Activated naive CD8-positive, alpha-beta T cell treated with anti-CD3 and anti-CD28 coated beads for 36 hours (primary cell): ENCODE data around the gene FNTB. TPM values are rescaled to one million over a fixed set of nuclear protein-coding genes. Genes with fewer than 3 reads are reported as not detected.

Source experiments
- DNase-seq: peaks from one replicate; pipeline ENCODE4 v3.0.0; 2021
- H3K27ac Mint-ChIP-seq: one replicate; pipeline ENCODE4 v1.8.0; 2022; ENCODE audit warnings: mild to moderate bottlenecking, moderate library complexity, mixed read lengths
- H3K27me3 Mint-ChIP-seq: one replicate; pipeline ENCODE4 v1.8.0; 2022; ENCODE audit warnings: mild to moderate bottlenecking, mixed read lengths
- H3K36me3 Mint-ChIP-seq: one replicate; pipeline ENCODE4 v1.8.0; 2021; ENCODE audit warnings: mild to moderate bottlenecking, mixed read lengths
- H3K4me1 Mint-ChIP-seq: one replicate; pipeline ENCODE4 v1.8.0; 2021; ENCODE audit warnings: mixed read lengths
- H3K4me3 Mint-ChIP-seq: one replicate; pipeline ENCODE4 v1.8.0; 2022; ENCODE audit warnings: mild to moderate bottlenecking, moderate library complexity, mixed read lengths
- H3K9me3 Mint-ChIP-seq: one replicate; pipeline ENCODE4 v1.8.0; 2022; ENCODE audit warnings: mixed read lengths
- total RNA-seq, 2 experiments: library from RNA; stranded (reverse); gene quantifications; one replicate each; pipeline ENCODE4 v1.2.3, GENCODE V29; 2021

FNTB gene
- total RNA-seq, 2 experiments from 2014 or later: 14.0 to 14.3 TPM

GRCh38 chr14:65065719-65066118, 79.0 kb downstream of the FNTB start:
- no peak for DNase-seq
- Mint-ChIP-seq H3K4me1 (no peaks in the 10 kb centered on the region), H3K9me3 (no peaks in the 10 kb centered on the region), H3K27me3 (no peaks in the 10 kb centered on the region), H3K36me3 (peaks cover 62% of the 10 kb centered on the region), H3K27ac (no peak overlapping the region), H3K4me3 (no peak overlapping the region)

- Mint-ChIP-seq H3K27ac (no peak overlapping the region), H3K36me3 (peaks cover 29% of the 10 kb centered on the region), H3K9me3 (no peaks in the 10 kb centered on the region), H3K4me1 (peaks cover 3% of the 10 kb centered on the region), H3K27me3 (no peaks in the 10 kb centered on the region), H3K4me3 (no peak overlapping the region)
- DNase-seq: no peak
Measured at GRCh38 chr14:65069874-65070413, 83.2 kb downstream of the FNTB start.

- DNase-seq: no peak
- Mint-ChIP-seq H3K27me3 (no peaks in the 10 kb centered on the region), H3K9me3 (no peaks in the 10 kb centered on the region), H3K27ac (no peak overlapping the region), H3K4me3 (no peak overlapping the region), H3K36me3 (peaks cover 26% of the 10 kb centered on the region), H3K4me1 (peaks cover 8% of the 10 kb centered on the region)
Measured at GRCh38 chr14:65070471-65070976, 83.8 kb downstream of the FNTB start.

- no peak for DNase-seq
- H3K4me1 Mint-ChIP-seq: peaks cover 8% of the 10 kb centered on the region
- H3K27me3 Mint-ChIP-seq: no peaks in the 10 kb centered on the region
- no peak overlapping the region for H3K27ac Mint-ChIP-seq
- no peaks in the 10 kb centered on the region for H3K9me3 Mint-ChIP-seq
- peaks cover 21% of the 10 kb centered on the region for H3K36me3 Mint-ChIP-seq
- no peak overlapping the region for H3K4me3 Mint-ChIP-seq
Measured at GRCh38 chr14:65071544-65071943, 84.8 kb downstream of the FNTB start.

GRCh38 chr14:65072256-65072655, 85.6 kb downstream of the FNTB start:
- Mint-ChIP-seq H3K9me3 (no peaks in the 10 kb centered on the region), H3K4me1 (peaks cover 8% of the 10 kb centered on the region), H3K27me3 (no peaks in the 10 kb centered on the region), H3K36me3 (peaks cover 19% of the 10 kb centered on the region), H3K27ac (no peak overlapping the region), H3K4me3 (no peak overlapping the region)
- no peak for DNase-seq

GRCh38 chr14:65072937-65073336, 86.2 kb downstream of the FNTB start:
- H3K9me3 Mint-ChIP-seq: no peaks in the 10 kb centered on the region
- H3K27ac Mint-ChIP-seq: no peak overlapping the region
- H3K36me3 Mint-ChIP-seq: peaks cover 23% of the 10 kb centered on the region
- no peak for DNase-seq
- peaks cover 8% of the 10 kb centered on the region for H3K4me1 Mint-ChIP-seq
- no peak overlapping the region for H3K4me3 Mint-ChIP-seq
- H3K27me3 Mint-ChIP-seq: no peaks in the 10 kb centered on the region

GRCh38 chr14:65073605-65074201, 87.0 kb downstream of the FNTB start:
- Mint-ChIP-seq H3K36me3 (peaks cover 18% of the 10 kb centered on the region), H3K9me3 (no peaks in the 10 kb centered on the region), H3K27me3 (no peaks in the 10 kb centered on the region), H3K4me1 (peaks cover 8% of the 10 kb centered on the region), H3K27ac (no peak overlapping the region), H3K4me3 (no peak overlapping the region)
- no peak for DNase-seq

- H3K27ac Mint-ChIP-seq: no peak overlapping the region
- peaks cover 13% of the 10 kb centered on the region for H3K4me1 Mint-ChIP-seq
- H3K4me3 Mint-ChIP-seq: no peak overlapping the region
- H3K27me3 Mint-ChIP-seq: no peaks in the 10 kb centered on the region
- no peak for DNase-seq
- H3K9me3 Mint-ChIP-seq: no peaks in the 10 kb centered on the region
- H3K36me3 Mint-ChIP-seq: peaks cover 20% of the 10 kb centered on the region
Measured at GRCh38 chr14:65074449-65075150, 87.9 kb downstream of the FNTB start.

- Mint-ChIP-seq H3K4me3 (no peak overlapping the region), H3K4me1 (peaks cover 24% of the 10 kb centered on the region), H3K36me3 (peaks cover 27% of the 10 kb centered on the region), H3K27ac (no peak overlapping the region), H3K9me3 (no peaks in the 10 kb centered on the region), H3K27me3 (no peaks in the 10 kb centered on the region)
- no peak for DNase-seq
Measured at GRCh38 chr14:65075628-65076325, 89.1 kb downstream of the FNTB start.

GRCh38 chr14:65077318-65077717, 90.6 kb downstream of the FNTB start:
- no peaks in the 10 kb centered on the region for H3K9me3 Mint-ChIP-seq
- H3K27me3 Mint-ChIP-seq: no peaks in the 10 kb centered on the region
- H3K36me3 Mint-ChIP-seq: peaks cover 43% of the 10 kb centered on the region
- DNase-seq: no peak
- no peak overlapping the region for H3K27ac Mint-ChIP-seq
- peaks cover 38% of the 10 kb centered on the region for H3K4me1 Mint-ChIP-seq
- H3K4me3 Mint-ChIP-seq: no peak overlapping the region

GRCh38 chr14:65079201-65079600, 92.5 kb downstream of the FNTB start:
- Mint-ChIP-seq H3K27me3 (no peaks in the 10 kb centered on the region), H3K4me3 (no peak overlapping the region)

GRCh38 chr14:65079768-65080167, 93.1 kb downstream of the FNTB start:
- Mint-ChIP-seq H3K36me3 (peaks cover 61% of the 10 kb centered on the region), H3K27me3 (no peaks in the 10 kb centered on the region), H3K4me1 (peaks cover 55% of the 10 kb centered on the region), H3K4me3 (no peak overlapping the region), H3K27ac (no peak overlapping the region), H3K9me3 (no peaks in the 10 kb centered on the region)
- no peak for DNase-seq

More at GRCh38 chr14:65079201-65079600, 92.5 kb downstream of the FNTB start:
- H3K36me3 Mint-ChIP-seq: peaks cover 57% of the 10 kb centered on the region
- peak overlapping the region; percentile 5 for H3K27ac Mint-ChIP-seq
- peaks cover 52% of the 10 kb centered on the region for H3K4me1 Mint-ChIP-seq
- H3K9me3 Mint-ChIP-seq: no peaks in the 10 kb centered on the region
- DNase-seq: no peak

GRCh38 chr14:65080960-65081747, 94.5 kb downstream of the FNTB start:
- peak overlapping the region; percentile 30 for H3K27ac Mint-ChIP-seq

GRCh38 chr14:65082930-65083329, 96.2 kb downstream of the FNTB start:
- peaks cover 16% of the 10 kb centered on the region for H3K9me3 Mint-ChIP-seq
- no peaks in the 10 kb centered on the region for H3K27me3 Mint-ChIP-seq
- H3K4me3 Mint-ChIP-seq: no peak overlapping the region
- peaks cover 77% of the 10 kb centered on the region for H3K36me3 Mint-ChIP-seq
- peak overlapping the region; percentile 26 for H3K27ac Mint-ChIP-seq
- DNase-seq: no peak
- H3K4me1 Mint-ChIP-seq: peaks cover 60% of the 10 kb centered on the region

More at GRCh38 chr14:65080960-65081747, 94.5 kb downstream of the FNTB start:
- Mint-ChIP-seq H3K27me3 (no peaks in the 10 kb centered on the region), H3K9me3 (peaks cover 7% of the 10 kb centered on the region), H3K4me3 (no peak overlapping the region), H3K36me3 (peaks cover 66% of the 10 kb centered on the region), H3K4me1 (peaks cover 57% of the 10 kb centered on the region)
- DNase-seq: no peak
